GM12872 (cell line): ENCODE data around the gene TRIM8.
A peak's percentile ranks its signal among the peaks of the same experiment; 100 is the strongest.

Source experiments
- CTCF ChIP-seq: IDR thresholded peaks from 3 replicates; pipeline ENCODE4 v1.5.1; 2011; ENCODE audit warnings: low read depth, mild to moderate bottlenecking, low read length, moderate library complexity; ENCODE audit not compliant: insufficient read depth

The TRIM8 gene, protein sequence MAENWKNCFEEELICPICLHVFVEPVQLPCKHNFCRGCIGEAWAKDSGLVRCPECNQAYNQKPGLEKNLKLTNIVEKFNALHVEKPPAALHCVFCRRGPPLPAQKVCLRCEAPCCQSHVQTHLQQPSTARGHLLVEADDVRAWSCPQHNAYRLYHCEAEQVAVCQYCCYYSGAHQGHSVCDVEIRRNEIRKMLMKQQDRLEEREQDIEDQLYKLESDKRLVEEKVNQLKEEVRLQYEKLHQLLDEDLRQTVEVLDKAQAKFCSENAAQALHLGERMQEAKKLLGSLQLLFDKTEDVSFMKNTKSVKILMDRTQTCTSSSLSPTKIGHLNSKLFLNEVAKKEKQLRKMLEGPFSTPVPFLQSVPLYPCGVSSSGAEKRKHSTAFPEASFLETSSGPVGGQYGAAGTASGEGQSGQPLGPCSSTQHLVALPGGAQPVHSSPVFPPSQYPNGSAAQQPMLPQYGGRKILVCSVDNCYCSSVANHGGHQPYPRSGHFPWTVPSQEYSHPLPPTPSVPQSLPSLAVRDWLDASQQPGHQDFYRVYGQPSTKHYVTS

GRCh38 chr10:102644066-102644645 is at the start of gene TRIM8:
Gene TRIM8, plus strand, starts transcription at chr10:102644479. Its CDS starts 139 bp downstream, at chr10:102644618.
- TF ChIP-seq CTCF, result no peak

GRCh38 chr10:102595293-102595692 is 49.0 kb upstream of the TRIM8 start:
- no peak for TF ChIP-seq CTCF

- no peak for TF ChIP-seq CTCF
Observed at GRCh38 chr10:102595897-102596296, 48.4 kb upstream of the TRIM8 start.

DNA sequence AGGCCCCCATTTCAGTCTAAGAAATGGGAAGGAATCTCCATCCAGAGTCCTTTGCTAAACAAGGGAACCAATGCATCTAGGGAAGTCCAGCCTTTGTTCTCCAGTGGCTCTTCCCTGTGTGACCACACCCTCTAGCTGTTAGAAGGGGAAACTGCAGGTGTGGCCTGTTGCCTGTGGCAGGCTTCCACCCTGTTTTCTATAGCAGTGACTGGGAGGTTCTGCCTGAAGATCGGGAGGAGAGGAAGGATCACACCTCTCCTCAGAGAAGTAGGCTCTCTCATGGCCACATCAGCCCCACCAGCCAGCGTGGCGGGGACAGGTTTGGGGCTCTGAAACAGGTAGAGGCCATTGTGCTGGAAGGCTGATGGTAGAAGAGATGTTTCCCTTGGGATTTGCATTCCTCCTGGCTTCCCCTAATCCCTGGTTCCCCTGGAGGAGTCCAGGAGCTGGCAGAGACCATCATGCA is 47.7 kb upstream of the TRIM8 start:
- TF ChIP-seq CTCF, result peak; percentile 93

GRCh38 chr10:102597131-102597991 is 46.9 kb upstream of the TRIM8 start:
- no peak for TF ChIP-seq CTCF

DNA sequence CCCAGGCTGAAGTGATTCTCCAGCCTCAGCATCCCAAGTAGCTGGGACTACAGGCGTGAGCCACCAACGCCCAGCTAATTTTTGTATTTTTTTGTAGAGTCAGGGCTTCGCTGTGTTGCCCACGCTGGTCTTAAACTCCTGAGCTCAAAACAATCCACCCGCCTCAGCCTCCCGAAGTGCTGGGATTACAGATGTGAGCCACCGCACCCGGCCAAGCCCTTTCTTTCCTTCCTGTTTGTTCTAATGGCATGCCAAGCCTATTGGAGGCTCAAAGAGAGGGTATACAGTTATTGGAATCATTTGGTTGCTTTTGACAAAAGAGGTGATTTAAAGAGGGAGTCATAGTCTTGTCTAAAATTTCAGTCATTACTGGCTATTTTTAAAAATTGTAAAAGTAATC is 46.0 kb upstream of the TRIM8 start:
- TF ChIP-seq CTCF, result no peak
